Measurements from ENCODE around the gene SFXN5. TPM values are rescaled to one million over a fixed set of nuclear protein-coding genes. Genes with fewer than 3 reads are reported as not detected.

The SFXN5 gene
- polyA plus RNA-seq, 3 donors = 2.8 to 5.3 (median 4.5) TPM

DNA sequence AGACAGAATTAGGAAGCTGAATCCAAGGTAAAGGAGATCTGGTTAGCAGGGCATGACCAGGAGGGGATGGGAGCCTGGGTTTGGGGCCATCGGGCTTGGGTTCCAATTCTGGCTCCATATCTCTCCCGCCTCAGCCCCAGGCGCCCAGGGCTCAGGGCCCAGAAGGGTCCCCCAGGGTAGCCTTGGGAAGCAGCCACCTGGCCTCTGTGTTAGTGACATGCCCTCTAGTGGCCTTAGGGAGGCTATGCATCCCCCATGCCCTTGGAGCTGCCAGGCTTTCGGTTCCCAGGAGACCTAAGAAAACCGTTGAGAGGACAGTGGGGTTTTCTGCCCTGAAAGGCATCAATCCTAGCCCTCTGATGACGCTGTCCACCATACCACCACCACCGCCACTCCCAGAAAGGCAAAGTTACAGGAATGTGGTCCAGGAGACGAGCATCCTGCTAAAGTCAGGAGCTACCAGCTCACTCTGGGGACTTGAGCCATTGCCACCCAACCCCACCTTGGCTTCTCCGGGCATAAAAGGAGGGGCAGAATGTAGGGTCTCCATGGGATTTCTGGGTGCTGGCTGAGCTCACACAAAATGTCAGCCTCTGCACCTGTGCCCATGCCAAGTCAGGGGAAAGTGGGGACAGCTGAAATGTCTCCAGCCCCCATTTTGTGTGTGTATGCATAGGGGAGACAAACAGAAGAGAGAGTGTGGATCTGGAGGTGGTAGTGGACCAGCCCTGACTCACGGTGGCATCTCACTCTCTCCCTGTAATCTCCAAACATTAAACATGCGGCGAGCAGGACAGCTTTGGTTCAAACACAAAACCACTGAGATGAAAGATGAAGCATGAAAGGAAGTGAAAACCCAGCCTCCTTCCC lies 97.7 kb downstream of the SFXN5 start:
- WGBS, 3 donors = 40 to 70% (median 68%) methylated on average over 12 of the region's 12 CpGs
- H3K27ac ChIP-seq (ENCODE audit: low read depth, low read length) = no peak overlapping the region

DNA sequence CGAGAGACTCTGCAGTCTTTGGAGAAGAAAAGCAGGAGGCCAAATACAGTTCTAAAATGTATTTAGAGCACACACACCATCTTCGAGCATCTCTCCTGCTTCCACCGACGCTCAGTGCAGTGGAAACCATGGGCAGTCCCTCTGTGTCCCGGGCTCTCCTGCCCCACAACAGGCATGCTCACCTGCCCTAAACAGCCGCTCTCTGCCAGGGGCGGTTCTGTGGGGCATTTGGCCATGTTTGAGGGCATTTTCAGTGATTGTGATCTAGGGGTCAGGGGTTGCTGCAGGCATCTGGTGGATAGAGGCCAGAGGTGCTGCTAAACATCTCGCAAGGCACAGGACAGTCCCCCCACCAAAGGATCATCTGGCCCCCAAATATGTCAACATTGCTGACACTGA lies 98.4 kb downstream of the SFXN5 start:
- WGBS, 3 donors = 87 to 96% (median 93%) methylated on average over 8 of the region's 8 CpGs
- no peak overlapping the region for H3K27ac ChIP-seq (ENCODE audit: low read depth, low read length)

DNA sequence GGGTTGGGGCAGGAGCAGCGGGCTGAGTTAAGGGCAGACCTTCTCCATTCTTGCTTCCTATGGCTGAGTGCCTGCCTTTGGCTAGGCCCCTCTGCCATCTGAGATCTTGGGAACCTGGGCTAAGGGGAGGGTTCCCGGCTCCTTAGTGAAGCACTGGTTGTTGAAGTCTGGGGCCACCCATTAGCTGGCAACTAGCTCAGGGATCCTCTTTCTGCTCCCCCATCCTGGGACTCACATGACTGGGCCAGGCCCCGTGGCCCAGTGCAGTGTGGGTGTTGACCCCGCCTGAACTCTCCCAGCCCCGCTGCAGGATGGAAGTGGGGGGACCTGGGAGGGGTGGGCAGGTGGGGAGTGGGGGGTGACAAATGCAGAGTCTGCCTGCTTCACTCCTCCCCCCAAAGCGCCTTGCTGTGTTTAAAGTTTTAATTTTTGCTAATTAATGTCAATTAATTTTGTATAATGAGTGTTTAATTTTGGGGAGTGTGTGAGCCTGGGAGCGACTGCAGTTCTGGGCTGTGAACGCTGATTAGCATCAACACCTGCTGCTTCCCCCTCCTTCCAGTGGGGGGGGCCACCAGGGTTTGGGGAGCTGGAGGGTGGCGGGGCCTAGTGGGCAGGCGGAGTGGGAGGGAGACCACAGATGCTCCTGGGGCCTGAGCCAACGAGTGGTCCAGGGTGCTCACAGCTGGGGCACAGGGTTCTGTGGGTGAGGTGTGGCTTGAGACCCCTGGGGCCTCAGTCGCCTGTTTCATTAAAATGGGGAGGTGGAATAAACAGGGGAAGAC lies 99.0 kb downstream of the SFXN5 start:
- WGBS, 3 donors = 91 to 94% (median 92%) methylated on average over 12 of the region's 12 CpGs
- no peak overlapping the region for H3K27ac ChIP-seq (ENCODE audit: low read depth, low read length)

DNA sequence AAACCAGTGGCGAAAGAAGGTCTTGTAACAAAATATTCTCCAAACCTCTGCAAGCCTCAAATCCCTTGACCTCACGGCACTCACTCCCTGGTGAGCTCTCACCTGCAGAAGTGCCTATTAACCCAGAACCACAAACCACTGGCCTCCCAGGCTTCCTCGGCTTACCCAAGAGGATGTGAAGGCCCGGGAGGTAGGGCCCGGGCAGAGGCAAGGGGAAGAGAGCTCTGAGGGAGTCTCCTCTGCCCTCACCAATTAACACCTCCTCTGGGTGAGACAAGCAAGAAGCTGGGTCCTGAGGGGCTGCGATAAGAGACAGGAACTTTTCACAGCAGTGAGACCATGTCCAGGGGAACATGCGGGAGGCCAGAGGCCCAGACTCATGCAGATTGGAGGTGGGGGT lies 100.5 kb downstream of the SFXN5 start:
- H3K27ac ChIP-seq (ENCODE audit: low read depth, low read length) = no peak overlapping the region
- 75 to 93% (median 78%) methylated on average over 7 of the region's 7 CpGs for WGBS, 3 donors

DNA sequence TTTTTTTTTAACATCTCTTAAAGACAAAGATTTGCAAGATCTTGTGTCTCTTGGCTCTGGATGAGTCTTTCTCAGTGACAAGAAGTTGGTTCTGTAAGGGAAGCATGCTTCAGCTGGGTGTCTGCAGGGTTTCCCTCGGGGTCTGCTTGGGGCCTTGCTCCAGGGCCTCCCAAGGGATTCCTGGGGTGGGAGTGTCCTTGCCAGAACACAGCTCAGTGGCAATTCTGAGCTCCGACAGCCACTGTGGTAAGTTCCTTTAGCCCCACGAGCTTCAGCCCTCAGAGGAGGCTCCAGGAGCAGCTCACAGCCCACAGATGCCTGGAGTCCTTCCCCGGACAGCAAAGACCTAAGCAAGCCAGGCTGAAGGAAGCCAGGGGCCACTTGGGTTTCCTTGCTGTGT lies 101.8 kb downstream of the SFXN5 start:
- H3K27ac ChIP-seq (ENCODE audit: low read depth, low read length) = no peak overlapping the region
- 79 to 84% (median 79%) methylated on average over 4 of the region's 4 CpGs for WGBS, 3 donors

DNA sequence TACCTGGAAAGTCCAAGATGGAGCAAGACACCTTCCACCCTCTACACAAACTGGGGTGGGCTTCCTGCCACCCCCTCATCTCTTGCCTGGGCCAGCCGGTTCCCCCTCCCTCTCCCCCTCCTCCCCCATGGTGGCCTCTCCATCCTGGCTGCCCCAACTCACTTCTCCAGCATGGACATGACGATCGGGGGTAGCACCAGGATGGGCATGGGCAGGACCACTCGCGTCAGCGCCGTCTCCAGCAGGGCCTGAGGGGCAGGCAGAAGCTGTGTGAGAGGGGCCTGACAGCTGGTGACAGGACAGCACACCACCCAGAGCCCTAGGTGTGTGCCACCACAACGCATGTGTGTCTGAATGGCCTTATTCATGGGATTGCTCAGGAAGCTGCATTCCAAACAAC lies 103.2 kb downstream of the SFXN5 start:
- 86 to 93% (median 90%) methylated on average over 8 of the region's 8 CpGs for WGBS, 3 donors

DNA sequence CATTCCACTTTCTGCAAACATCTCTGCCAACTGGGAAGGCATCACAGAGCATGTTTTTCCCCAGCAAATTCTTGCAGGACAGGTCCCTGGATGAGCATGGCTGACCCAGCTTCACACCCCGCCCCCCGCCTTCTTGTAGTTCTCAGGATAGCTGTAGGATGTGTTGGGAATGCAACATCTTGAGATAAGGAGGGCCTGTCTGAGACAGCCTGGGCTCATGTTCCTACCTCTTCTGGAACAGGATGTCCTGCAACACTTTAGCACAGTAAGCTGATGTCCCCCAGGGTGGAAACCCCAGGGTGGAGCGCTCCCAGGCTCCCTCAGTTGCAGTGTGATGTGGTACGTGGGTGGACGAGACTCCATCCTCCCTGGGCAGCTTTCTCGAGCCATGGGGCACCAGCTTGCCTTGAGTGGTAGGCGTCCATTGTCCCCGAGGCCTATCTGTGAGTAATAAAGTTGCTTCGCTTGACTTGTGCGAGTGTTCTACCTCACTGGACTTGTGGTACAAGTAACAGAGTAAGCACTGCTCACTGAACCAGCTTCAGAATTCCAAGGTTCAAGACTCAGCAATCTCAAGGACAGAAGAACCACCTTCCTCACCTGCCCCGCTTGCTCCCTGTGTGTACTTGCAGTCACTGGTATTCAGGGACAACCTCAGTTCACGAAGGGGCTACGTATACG lies 105.6 kb downstream of the SFXN5 start:
- WGBS, 3 donors = 96 to 97% (median 96%) methylated on average over 14 of the region's 14 CpGs
- H3K27ac ChIP-seq (ENCODE audit: low read depth, low read length) = no peak overlapping the region

More for the DNA sequence above, 103.2 kb downstream of the SFXN5 start:
- no peak overlapping the region for H3K27ac ChIP-seq (ENCODE audit: low read depth, low read length)

DNA sequence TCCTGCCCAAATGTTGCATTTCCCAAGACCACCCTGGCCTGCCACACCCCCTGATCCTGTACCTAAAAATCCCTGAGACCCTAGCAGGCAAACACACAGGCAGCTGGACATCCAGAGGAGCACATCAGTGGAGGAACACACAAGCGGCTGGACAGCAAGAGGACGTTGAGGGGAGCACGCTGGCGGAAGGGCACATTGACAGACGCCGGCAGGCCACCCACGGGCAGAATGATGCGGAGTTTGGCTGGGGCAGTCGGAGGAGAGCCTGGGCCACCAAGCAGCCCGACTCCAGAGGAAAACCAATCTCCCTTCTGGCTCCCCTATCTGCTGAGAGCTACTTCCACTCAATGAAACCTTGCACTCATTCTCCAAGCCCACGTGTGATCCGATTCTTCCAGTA lies 106.5 kb downstream of the SFXN5 start:
- WGBS, 3 donors = 88 to 95% (median 91%) methylated on average over 12 of the region's 12 CpGs
- H3K27ac ChIP-seq (ENCODE audit: low read depth, low read length) = no peak overlapping the region

DNA sequence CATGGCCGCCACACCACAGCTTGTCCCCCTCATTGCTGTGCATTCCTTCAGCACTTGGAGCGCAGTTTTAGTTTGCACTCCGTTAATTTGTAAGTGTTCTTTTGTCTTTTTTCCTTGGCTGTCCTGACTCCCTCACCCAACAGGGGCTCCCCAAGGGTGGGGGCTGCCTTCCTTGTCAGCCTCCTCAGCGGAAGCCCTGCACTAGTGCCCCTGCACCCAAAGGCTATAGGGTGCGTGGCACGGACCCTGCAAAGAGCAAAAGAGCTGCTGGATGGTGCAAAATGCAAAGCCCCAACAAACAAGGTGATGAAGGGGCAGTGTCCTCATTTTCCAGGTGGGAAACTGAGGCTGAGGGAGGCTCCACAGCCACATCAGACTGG lies 107.4 kb downstream of the SFXN5 start:
- WGBS, 3 donors = 93 to 99% (median 94%) methylated on average over 6 of the region's 6 CpGs
- H3K27ac ChIP-seq (ENCODE audit: low read depth, low read length) = no peak overlapping the region

DNA sequence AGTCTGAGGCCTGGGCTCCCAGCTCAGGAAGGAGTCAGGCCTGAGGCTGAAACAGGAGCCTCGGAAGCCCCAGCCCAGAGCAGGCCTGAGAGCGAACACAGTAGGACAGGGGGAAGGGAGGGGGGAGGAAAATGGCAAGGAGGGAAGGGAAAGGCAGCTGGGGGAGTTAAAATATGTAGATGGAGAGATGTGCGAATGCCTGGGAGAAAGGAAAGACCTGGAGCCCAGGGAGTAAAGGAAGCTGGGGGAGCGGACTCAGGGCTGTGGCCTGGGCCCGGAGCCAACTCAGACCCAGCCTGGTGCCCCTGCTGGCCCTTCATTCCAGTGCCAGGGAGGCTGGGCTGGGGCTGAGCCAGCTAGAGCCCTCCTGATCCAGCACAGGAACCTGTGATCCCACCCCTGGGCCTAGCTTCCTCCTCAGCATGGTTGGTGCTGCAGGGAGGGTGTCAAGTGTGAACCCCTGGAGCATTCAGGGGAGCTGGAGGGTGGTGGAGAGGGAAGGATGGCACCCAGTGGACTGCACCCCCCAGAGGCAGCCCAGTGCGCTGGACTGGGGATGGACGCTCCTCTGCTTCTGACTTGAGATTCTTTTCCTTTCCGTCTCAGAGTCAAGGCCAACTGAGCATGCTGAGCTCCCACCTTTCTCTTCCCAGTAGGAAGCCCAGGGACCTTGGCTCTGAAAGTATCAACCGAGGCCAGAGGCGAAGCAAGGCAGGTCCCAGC lies 107.9 kb downstream of the SFXN5 start:
- WGBS, 3 donors = 83 to 88% (median 85%) methylated on average over 10 of the region's 10 CpGs
- no peak overlapping the region for H3K27ac ChIP-seq (ENCODE audit: low read depth, low read length)

DNA sequence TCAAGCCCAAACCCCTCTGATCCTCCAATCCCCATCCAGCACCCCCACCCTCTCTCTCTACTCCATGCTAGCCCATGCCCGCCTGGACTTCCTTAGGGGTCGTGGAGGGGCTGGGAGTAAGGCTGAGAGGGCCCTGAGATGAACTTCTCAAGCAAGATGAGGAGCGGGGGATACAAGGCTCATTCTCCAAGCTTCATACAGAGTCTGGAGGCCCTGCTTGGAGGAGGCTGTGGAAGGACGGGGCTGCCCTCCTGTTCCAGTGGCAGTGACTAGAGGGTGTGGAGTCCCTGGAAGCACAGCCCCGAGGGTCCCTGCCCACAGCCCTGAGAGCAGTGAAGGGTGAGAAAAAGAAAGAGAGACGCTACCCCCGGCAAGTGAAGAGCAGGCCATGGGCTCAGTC lies 108.6 kb downstream of the SFXN5 start:
- no peak overlapping the region for H3K27ac ChIP-seq (ENCODE audit: low read depth, low read length)
- 84 to 90% (median 87%) methylated on average over 7 of the region's 7 CpGs for WGBS, 3 donors

DNA sequence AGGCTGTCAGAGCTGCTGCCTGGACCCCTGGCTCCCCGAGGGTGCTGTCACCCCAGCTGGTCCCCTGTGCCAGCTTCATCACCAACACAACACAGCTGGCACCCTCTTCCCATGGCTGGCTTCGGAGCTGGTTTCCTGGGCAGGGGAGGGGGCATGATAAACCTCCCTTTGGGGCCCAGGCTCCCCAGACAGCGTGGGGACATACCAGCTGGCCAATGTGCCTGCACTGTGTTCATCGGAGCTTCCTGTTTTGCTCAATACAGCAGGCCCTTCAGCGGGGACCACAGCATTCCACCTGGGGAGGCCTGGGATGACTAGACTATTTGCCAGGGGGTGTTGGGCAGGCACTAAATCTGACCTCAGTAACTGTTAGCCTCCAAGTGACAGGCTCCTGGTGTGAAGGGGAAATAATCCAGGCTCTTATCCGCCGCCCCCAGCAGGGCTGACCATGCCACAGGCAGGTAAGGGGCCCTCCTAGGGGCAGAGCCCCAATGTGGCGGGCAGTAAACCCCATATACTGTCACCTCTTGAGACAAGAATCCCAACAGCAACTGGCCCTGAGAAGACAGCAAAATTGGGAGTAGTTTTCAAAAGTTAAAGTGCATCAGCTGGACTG lies 109.6 kb downstream of the SFXN5 start:
- WGBS, 3 donors = 62 to 77% (median 73%) methylated on average over 8 of the region's 8 CpGs

DNA sequence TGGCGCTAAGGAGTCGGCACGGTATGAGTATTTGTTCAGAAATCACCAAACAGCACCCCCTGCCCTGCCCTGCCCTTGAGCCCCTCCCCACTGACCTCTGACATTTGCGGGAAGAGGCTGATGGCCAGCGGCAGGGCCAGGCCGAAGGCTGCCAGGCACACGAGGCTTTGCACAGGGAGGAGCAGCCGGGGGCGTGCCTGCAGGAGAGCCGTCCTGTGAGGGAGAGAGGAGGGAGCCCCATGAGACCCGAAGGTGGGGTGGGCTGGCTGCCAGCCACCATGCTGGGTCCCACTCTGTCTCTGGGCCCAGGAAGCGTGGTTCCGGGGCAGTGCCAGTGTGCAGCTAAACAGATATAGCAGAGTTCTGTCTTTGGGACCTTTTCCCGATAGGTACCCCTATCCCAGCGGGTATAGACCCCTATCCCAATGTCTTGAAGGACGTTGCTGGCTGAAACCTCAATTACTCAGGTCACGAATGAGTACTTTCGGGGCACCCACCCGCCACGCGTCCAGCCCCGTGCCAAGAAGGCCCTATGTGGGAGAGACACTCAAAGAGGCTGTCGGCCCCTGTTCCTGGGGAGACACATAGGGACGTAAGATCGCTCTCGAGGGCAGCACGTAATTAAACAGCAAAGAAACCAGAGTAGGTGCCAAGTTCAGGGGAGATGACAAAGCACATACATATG lies 110.3 kb downstream of the SFXN5 start:
- 89 to 94% (median 90%) methylated on average over 26 to 27 of the region's 27 CpGs for WGBS, 3 donors
- no peak overlapping the region for H3K27ac ChIP-seq (ENCODE audit: low read depth, low read length)

More for the DNA sequence above, 109.6 kb downstream of the SFXN5 start:
- no peak overlapping the region for H3K27ac ChIP-seq (ENCODE audit: low read depth, low read length)

DNA sequence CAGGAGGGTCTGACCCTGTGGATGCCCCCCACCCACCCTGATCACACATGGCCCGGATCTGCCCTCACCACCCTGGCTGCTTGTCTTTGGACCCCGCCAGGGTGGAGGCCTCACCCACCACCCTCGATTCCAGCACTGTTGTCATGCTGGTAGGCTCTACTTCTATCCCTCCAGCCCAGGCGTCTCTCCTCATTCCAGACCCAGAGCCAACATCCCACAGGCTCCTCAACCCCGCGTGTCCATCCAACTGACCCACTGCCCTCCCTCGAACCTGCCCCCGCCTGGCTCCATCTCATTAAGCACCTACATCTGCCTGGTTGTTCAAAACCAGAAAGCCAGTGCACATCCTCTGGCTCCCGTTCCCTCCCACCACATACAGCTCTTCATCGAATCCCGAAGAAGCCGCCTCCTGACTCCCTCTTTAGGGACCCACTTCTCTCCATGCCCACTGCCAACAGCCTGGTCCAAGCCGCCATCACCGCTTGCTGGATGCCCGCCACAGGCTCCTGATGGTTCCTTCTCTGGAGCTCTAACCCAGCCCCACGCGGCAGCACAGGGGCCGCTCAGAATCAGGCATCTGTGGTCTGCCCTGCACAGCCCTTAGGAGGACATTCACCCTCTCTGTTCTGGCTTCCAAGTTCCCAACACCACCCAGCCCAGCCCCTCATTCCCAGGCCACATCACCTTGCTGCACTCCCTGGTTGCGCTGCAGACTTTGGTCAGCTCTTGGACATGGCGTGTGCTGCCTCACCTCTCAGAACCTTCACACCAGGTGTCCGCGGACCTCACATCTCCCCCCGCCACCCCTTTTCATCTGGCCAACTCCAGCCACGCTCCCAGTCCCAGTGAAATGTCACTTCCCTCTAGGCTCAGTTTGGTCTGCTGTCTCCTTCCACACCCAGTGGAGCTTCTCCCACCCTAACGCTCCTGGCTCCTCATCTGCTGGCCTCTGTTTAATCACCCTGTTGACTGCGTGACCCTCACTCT lies 111.2 kb downstream of the SFXN5 start:
- 92 to 97% (median 95%) methylated on average over 26 of the region's 26 CpGs for WGBS, 3 donors
- H3K27ac ChIP-seq (ENCODE audit: low read depth, low read length) = no peak overlapping the region

DNA sequence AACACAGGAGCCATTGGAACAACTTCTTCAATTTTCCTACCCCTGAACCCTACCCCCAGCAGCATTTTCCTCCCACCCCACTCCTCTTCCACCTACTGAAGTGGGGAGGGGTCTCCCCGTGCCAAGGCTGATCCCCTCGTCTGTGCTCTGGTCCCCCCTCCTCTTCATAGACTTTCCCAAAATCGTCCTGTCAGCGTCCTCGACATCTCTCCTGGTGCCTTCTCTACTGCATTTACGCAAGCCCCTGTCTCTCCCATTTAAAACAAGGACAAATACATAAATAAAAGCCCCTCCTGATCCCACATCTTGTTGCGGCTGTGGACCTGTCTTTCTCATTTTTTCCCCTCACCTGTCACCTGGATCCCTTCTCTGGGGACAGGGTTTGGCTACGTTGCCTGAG lies 112.0 kb downstream of the SFXN5 start:
- WGBS, 3 donors = 92 to 97% (median 95%) methylated on average over 8 of the region's 8 CpGs

DNA sequence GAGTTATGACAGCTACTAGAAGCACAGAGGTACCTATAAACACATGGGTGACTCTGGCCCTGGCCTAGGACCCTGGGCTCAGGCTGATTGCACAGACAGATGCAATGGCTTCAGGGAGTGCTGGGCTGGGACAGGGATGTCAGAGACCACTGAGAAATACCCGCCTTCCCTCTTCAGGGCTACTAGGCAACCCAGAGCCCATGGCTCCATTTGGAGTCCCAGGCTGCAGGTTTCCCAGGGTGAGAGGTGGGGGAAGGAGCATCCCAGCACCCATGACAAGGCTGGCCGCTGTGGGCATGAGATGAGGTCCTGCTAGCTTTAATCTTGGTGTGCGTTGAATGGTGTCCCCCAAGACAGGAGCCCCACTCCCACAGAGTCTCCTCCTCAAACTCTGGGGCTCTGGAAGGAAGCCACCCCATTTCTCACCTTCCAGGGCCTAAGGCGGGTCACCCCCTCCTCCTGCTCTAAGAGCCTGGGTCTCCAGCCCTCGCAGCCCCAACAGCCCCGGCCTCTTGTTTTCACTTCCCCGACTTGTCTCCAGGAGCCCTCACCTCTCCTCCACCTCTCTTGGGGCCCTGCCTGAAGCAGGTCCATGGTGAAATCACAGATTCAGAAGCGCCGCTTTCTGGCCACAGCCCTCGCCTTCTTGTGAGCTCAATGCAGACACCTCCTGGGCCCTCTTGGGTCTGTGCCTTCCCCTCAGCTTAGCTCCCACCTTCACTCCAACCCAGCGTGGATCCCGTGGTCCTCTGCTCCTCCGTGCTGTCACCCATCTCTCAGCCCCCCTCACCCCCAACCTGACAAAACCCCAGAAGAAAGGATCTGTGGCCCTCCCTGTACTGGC lies 112.7 kb downstream of the SFXN5 start:
- 95 to 98% (median 97%) methylated on average over 13 of the region's 13 CpGs for WGBS, 3 donors
- H3K27ac ChIP-seq (ENCODE audit: low read depth, low read length) = no peak overlapping the region

More for the DNA sequence above, 112.0 kb downstream of the SFXN5 start:
- no peak overlapping the region for H3K27ac ChIP-seq (ENCODE audit: low read depth, low read length)

All from adipose tissue (tissue), 3 donors.